A673 (cell line): Measurements from ENCODE around the gene PGAP1. TPM values are rescaled to one million over a fixed set of nuclear protein-coding genes. Genes with fewer than 3 reads are reported as not detected.

Experiments used
- BruUV-seq: library from RNA; stranded (reverse); fragments of 400-500 nt; replicated peaks from 2 replicates; lab custom pipeline; 2021; lab: Mats Ljungman, UMichigan
- CTCF ChIA-PET: fragments of 300-600 bp; sonication (Branson Sonifier 250); formaldehyde crosslinking; loops from one replicate; lab custom pipeline; 2022; ENCODE audit warnings: antibody characterized with exemption; lab: Charles Lee
- POLR2A ChIA-PET: fragments of 300-600 bp; sonication (Branson Sonifier 250); formaldehyde crosslinking; loops from one replicate; lab custom pipeline; 2022; ENCODE audit warnings: antibody characterized with exemption; ENCODE audit not compliant: low non-redundant PET; lab: Charles Lee
- DNase-seq: peaks from one replicate; pipeline ENCODE4 v3.0.0-alpha.2; 2015; ENCODE audit warnings: low spot score
- H3K27ac ChIP-seq: fragments of 200-600 bp; sonication (generic); 2 replicates; pipeline ENCODE4 v1.5.1; 2016; ENCODE audit warnings: mixed run types, low read depth, mild to moderate bottlenecking, mixed read lengths, antibody characterized with exemption, low read length; ENCODE audit not compliant: poor library complexity, severe bottlenecking
- H3K27me3 ChIP-seq: fragments of 200-600 bp; sonication (generic); replicated peaks from 2 replicates; pipeline ENCODE4 v1.6.1; 2017; ENCODE audit warnings: mixed run types, low read depth, mild to moderate bottlenecking, mixed read lengths, antibody characterized with exemption, low read length; ENCODE audit not compliant: insufficient read depth, poor library complexity
- H3K36me3 ChIP-seq: fragments of 200-600 bp; sonication (generic); 2 replicates; pipeline ENCODE4 v1.6.1; 2016; ENCODE audit warnings: mixed run types, mild to moderate bottlenecking, mixed read lengths, antibody characterized with exemption, low read length; ENCODE audit not compliant: insufficient read depth, poor library complexity, severe bottlenecking
- H3K4me1 ChIP-seq: fragments of 200-600 bp; sonication (generic); 2 replicates; pipeline ENCODE4 v1.6.1; 2017; ENCODE audit warnings: mixed run types, mild to moderate bottlenecking, mixed read lengths, antibody characterized with exemption, low read length; ENCODE audit not compliant: insufficient read depth, poor library complexity, severe bottlenecking
- H3K4me3 ChIP-seq: fragments of 200-600 bp; sonication (generic); 2 replicates; pipeline ENCODE4 v1.5.1; 2016; ENCODE audit warnings: low read depth, mixed run types, mild to moderate bottlenecking, mixed read lengths, low read length; ENCODE audit not compliant: poor library complexity, severe bottlenecking
- H3K9me3 ChIP-seq: fragments of 200-600 bp; sonication (generic); 2 replicates; pipeline ENCODE4 v1.6.1; 2016; ENCODE audit warnings: mixed run types, low read depth, mild to moderate bottlenecking, mixed read lengths, antibody characterized with exemption, low read length; ENCODE audit not compliant: poor library complexity, severe bottlenecking
- EZH2 ChIP-seq: fragments of 200-600 bp; sonication (generic); IDR thresholded peaks from 2 replicates; pipeline ENCODE4 v1.6.1; 2017; ENCODE audit warnings: borderline replicate concordance, low read depth, mild to moderate bottlenecking, mixed read lengths, antibody characterized with exemption, low read length; ENCODE audit not compliant: poor library complexity, severe bottlenecking
- intact Hi-C: fragments of 100-400 bp; cut with micrococcal nuclease; formaldehyde crosslinking; loops from one replicate; pipeline ENCODE4 v1.10.0; 2022; ENCODE audit not compliant: unreplicated experiment
- total RNA-seq: library from RNA; stranded (reverse); gene quantifications from 2 replicates; pipeline ENCODE4 v1.2.3, GENCODE V29; 2021
- TF ChIP-seq, protein P1 (sequence below): fragments of 300-800, 200-600 bp; sonication (generic); conservative IDR thresholded peaks from 2 replicates; pipeline ENCODE4 v1.5.1; 2017; ENCODE audit warnings: low read depth, mild to moderate bottlenecking, antibody characterized with exemption, low read length, moderate library complexity, mixed read lengths

Gene PGAP1
- total RNA-seq, 1 experiment from 2014 or later, result 40.4 TPM

DNA sequence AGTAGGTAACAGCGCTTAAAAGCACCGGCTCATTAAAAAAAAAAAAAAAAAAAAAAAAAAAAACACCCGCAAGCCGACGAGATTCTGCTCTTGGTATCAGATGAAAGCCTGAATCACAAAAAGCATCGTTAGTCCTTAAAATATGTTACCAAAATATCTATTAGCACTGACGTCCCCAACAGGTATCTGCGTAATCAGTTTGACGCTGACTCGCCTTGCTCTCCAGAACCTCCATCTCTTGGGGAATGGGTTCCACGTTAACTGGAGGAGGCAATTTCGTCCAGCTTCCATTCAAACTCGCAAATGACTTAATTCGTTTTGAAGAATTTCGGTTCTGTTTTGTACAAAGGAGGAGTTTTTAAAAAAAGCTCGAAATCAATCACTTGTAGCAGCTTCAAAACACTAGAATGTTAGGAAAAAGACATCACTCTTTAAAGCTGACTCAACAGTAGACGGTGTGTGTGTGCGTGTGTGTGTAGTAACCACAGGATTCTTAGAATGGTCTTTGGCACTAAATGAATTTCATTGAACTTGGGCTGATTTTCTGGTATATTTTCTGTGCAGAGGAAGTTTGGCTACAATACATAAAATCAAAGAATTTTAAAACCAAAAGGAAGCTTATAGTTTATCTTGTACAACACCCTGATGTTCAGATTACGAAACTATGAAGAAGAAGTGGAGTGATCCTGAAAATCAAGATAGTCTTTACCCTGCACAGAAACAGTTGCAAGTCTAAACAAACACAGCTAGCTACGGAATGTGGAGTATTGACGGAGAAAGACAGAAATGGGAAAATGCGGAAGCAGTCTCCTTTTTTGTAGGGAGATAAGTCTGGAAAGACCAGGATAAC is 1.1 kb upstream of the PGAP1 start:
- intact Hi-C loops, result loop anchor here (5.0 to 10.0 kb wide), 2 partner anchors 85 to 447 kb away; no protein-coding TSS in a partner anchor
- H3K4me1 ChIP-seq, result peaks cover 10% of the 10 kb centered on the region
- H3K9me3 ChIP-seq, result no peaks in the 10 kb centered on the region
- no TSS peak for BruUV-seq
- CTCF ChIA-PET, result no interaction called here
- no peaks in the 10 kb centered on the region for H3K27me3 ChIP-seq
- TF ChIP-seq, protein P1, sequence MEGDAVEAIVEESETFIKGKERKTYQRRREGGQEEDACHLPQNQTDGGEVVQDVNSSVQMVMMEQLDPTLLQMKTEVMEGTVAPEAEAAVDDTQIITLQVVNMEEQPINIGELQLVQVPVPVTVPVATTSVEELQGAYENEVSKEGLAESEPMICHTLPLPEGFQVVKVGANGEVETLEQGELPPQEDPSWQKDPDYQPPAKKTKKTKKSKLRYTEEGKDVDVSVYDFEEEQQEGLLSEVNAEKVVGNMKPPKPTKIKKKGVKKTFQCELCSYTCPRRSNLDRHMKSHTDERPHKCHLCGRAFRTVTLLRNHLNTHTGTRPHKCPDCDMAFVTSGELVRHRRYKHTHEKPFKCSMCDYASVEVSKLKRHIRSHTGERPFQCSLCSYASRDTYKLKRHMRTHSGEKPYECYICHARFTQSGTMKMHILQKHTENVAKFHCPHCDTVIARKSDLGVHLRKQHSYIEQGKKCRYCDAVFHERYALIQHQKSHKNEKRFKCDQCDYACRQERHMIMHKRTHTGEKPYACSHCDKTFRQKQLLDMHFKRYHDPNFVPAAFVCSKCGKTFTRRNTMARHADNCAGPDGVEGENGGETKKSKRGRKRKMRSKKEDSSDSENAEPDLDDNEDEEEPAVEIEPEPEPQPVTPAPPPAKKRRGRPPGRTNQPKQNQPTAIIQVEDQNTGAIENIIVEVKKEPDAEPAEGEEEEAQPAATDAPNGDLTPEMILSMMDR, result no peak
- TF ChIP-seq EZH2, result no peak
- no peaks in the 10 kb centered on the region for H3K36me3 ChIP-seq
- peak; percentile 37 for DNase-seq
- POLR2A ChIA-PET, result interaction anchor here (0.6 kb wide), 1 partner anchor 99 kb away, joined by 4 read pairs; no protein-coding TSS in a partner anchor
- H3K27ac ChIP-seq, result peak overlapping the region; percentile 76
- peak overlapping the region; percentile 72 for H3K4me3 ChIP-seq

DNA sequence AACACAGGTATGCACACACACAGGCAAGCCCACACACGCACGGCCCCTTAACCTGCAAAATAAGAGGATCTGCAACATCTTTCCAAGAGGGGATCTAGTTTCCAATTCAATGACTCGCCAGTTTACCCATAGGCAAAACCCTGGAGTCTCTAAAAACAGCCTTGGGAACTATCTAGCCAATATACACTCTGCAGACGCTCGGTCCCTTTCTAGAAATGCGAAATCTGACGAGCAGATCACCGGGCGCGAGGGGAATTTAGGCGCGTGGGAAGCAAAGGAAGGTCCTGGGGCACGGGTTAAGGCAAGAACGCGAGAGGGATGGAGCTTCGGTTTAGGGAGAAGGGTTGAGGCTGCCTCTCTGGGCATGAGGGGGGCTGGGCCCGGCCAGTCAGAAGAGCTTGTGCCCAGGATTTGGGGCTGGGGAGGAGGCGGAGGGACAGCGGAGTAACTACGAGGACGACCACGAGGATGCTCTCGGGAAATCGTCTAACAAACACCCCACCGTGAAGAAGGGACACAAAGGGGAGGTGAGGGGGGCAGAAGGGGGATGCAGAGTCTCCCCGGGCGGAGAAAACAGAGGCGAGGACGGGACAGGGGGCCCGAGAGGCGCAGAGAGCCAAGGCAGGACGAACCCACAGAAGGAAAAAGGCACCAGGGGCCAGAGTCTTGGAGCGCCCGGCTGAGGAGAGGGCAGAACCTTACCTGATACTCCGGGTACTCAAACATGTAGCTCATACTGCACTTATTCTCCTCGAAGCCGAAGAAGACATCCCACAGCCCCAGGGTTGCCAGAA is 542 bp downstream of the PGAP1 start:
- no TSS peak for BruUV-seq
- H3K9me3 ChIP-seq, result no peaks in the 10 kb centered on the region
- H3K4me3 ChIP-seq, result peak overlapping the region; percentile 72
- intact Hi-C loops, result loop anchor here (1.0 to 10.0 kb wide), 3 partner anchors 86 to 449 kb away; no protein-coding TSS in a partner anchor
- ChIA-PET CTCF (interaction anchor here (0.9 kb wide), 1 partner anchor 76 kb away, joined by 3 read pairs; no protein-coding TSS in a partner anchor), POLR2A (no interaction called here)
- peak overlapping the region; percentile 76 for H3K27ac ChIP-seq
- no peaks in the 10 kb centered on the region for H3K27me3 ChIP-seq
- peaks cover 10% of the 10 kb centered on the region for H3K4me1 ChIP-seq
- TF ChIP-seq EZH2, result no peak
- TF ChIP-seq, protein P1, result no peak
- DNase-seq, result peak; percentile 60
- H3K36me3 ChIP-seq, result no peaks in the 10 kb centered on the region

DNA sequence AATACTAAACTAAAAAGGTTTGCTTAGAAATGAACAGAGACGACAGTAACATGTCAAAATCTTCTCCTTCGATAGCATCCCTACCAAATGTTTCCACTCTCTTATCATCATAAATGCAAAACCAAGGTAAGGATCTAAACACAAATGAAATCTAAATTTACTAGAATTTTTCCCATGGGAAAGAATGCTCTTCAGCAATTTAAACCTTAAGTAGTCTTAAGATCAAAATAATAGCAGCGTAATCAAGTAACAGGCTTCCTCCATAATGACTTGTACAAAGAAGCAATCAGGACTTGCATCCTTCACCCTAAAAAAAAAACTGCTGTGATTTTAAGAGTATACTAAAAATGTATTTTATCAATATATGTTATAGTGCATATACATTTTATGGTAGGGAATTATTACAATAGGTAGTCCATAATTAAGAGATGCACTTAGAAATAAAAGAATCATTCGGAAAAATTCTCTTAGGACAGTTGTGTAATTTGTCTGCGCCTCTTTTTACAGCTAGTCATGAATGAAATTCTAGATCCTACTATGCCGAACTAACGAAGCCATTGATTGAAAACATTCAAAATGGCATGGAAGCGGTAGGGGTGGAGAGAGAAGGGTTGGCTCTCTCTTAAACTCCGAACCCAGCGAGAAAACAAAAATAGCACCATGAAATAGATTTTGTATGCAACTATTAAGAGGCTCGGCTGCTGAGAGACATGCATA is 1.3 kb downstream of the PGAP1 start:
- peak; percentile 52 for DNase-seq
- peaks cover 10% of the 10 kb centered on the region for H3K4me1 ChIP-seq
- intact Hi-C loops, result loop anchor here (5.0 to 10.0 kb wide), 2 partner anchors 87 to 450 kb away; no protein-coding TSS in a partner anchor
- TSS peak; percentile 34 for BruUV-seq
- no peaks in the 10 kb centered on the region for H3K9me3 ChIP-seq
- no peaks in the 10 kb centered on the region for H3K27me3 ChIP-seq
- H3K4me3 ChIP-seq, result peak overlapping the region; percentile 72
- ChIA-PET POLR2A (no interaction called here), CTCF (interaction anchor here (0.9 kb wide), 1 partner anchor 75 kb away, joined by 3 read pairs; no protein-coding TSS in a partner anchor)
- TF ChIP-seq EZH2, result no peak
- TF ChIP-seq, protein P1, result no peak
- H3K36me3 ChIP-seq, result peaks cover 4% of the 10 kb centered on the region
- H3K27ac ChIP-seq, result peak overlapping the region; percentile 76
